ENCODE data around the gene TAF1C.

TAF1C gene

DNA sequence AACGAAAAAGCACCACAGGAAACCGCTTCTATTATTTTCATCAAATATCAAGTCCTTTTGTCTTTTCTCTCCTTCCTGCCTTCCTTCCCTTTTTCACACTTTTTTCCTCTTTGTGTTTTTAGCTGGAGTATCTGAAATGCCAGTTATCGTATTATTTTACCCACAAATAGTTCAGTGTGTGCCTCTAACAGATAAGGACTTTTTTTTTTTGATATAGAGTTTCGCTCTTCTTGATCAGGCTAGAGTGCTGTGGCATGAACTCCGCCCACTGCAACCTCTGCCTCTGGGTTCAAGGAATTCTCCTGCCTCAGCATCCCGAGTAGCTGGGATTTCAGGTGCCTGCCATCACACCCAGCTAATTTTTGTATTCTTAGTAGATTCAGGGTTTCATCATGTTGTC is 31.1 kb downstream of the TAF1C start:
- no peak for DNase-seq

DNA sequence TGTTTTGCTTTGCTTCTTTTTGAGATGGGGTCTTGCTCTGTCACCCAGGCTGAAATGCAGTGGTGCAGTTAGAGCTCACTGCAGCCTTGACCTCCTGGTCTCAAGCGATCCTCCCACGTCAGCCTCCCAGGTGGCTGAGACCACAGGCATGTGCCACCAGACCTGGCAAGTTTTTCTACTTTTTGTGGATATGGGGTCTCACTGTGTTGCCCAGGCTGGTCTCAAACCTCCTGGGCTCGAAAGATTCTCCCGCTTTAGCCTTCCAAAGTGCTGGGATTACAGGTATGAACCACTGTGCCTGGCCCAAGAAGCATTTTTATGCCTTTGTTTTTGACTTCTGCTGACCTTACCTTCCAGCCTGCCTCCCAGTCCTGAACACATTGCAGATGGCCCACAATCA is 31.6 kb downstream of the TAF1C start:
- no peak for DNase-seq

- DNase-seq, result no peak
Observed at GRCh38 chr16:84153660-84154214, 33.1 kb downstream of the TAF1C start.

GRCh38 chr16:84150926-84151325 is 35.9 kb downstream of the TAF1C start:
- DNase-seq, result no peak

- DNase-seq, result peak; percentile 88
Observed at GRCh38 chr16:84144859-84145639, 41.8 kb downstream of the TAF1C start, which contains the start of the genes DNAAF1 and HSDL1. DNAAF1 (plus strand) TSS chr16:84145308; CDS start chr16:84145441, 133 bp downstream. HSDL1 (minus strand) TSS chr16:84145177; CDS start chr16:84131321, 13,856 bp downstream.

GRCh38 chr16:84144209-84144858 is 42.5 kb downstream of the TAF1C start:
- peak; percentile 27 for DNase-seq

DNA sequence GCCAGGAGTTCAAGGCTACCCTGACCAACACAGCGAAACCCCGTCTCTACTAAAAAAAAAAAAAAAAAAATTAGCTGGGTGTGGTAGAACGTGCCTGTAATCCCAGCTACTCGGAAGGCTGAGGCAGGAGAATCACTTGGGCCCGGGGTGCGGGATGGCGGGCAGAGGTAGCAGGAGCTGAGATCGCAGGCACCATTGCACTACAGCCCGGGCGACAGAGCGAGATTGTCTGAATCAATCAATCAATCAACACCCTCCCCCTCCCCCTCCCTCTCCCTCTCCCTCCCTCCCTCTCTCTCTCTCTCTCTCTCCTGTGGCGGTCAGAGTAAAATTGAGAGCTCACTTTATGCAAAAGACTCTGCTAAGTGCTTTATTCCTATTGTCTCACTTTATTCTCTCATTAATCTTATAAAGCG is 43.1 kb downstream of the TAF1C start:
- DNase-seq, result no peak

GRCh38 chr16:84143081-84143480 is 43.8 kb downstream of the TAF1C start:
- no peak for DNase-seq

GRCh38 chr16:84141143-84141670 is 45.6 kb downstream of the TAF1C start:
- DNase-seq, result no peak

DNA sequence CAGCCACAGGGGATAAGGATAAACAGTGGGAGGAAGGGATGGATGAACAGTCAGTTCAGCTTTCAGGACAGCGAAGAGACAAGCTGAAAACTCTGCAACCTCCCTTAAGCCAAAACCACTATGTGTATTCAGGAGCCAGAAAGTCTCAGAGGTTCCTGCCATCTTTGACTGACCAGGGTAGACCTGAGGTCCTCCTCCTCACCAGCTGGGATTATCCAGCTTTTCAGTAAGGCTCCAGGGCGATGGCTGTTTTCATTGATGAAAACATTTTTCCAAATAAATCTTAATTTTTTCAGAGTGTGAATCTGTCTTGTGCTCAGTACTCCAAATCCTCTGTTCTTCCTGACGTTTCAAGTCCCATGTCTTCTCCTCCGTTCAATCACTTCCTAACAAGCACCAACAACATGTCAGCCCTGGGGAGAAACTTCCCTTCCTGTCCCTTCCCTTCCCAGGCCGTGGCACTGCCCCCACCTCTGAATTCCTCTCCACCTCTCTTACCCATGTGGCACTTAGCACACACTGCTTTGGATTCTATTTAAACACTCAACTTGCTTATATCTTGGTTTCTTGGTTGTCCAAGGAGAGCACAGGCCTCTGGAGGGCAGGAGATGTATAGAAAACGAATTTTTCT is 47.1 kb downstream of the TAF1C start:
- DNase-seq, result no peak

- no peak for DNase-seq
Observed at GRCh38 chr16:84138824-84139627, 47.8 kb downstream of the TAF1C start.

DNA sequence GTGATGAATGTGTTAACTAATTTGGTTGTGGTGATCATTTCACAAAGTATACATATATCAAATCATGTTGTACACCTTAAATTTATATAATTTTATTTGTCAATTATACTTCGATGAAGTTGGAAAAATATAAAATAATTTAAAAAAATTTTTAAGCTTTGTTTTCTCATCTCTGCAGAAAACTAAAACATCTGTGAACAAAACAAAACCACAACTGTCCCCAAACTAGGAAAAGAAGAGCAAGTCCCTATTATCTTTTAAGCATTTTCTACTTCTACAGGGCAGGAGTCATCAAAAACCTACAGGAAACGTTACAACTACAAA is 48.4 kb downstream of the TAF1C start:
- DNase-seq, result no peak

GRCh38 chr16:84137769-84138357 is 49.0 kb downstream of the TAF1C start:
- no peak for DNase-seq

DNA sequence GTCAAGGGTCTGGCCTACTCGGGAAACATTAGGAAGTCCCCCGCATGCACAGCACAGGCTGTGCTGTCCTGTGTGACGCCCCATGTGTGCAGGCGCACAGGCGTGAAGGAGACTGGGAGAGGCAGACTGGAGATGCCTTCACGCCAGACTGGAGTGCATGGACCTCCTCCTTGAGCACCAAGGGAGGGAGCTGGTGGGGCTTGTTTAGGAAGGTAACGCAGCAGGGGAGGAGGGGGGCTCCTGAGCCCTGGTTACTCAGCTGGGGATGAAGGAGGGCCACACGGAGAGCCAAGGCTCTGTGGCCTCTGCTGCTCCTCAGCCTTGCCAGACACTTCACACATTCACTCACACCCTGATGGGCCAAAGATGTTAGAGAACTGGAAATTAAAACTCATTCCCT is 49.6 kb downstream of the TAF1C start:
- no peak for DNase-seq

- DNase-seq, result no peak
Observed at GRCh38 chr16:84136331-84137125, 50.3 kb downstream of the TAF1C start.

DNA sequence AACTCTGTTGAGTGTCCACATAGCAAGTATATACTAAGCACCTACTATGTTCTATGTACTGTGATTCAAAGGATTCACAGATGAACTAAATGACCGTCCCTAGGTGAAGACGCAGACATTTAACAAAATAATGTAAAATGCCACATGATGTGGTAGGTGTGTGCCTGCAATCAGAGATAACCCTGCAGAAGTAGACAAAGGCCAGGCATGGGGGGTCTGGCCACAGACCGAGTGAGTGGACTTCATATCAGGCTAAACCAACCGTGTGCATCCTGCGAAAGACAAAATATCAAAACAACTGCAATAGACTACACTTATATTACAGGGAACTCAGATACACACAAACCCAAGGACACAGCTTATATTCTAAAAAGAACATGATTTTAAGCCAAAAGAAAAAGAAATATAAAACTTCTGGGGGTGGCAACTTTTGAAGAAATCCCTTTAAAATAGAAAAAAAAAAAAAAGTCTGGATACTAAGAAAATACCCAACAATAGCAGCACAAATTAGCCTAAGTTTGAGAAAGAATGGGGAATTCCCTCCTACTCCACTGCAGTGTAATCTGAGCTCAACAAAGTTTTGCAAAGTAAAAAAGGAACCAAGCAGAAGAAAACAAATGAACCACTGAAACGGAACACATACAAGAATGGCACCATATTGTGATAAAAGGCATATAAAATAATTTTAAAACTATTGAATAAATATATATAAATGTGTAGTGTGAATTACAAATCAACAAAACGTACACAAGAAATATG is 54.2 kb downstream of the TAF1C start:
- DNase-seq, result no peak

- no peak for DNase-seq
Observed at GRCh38 chr16:84131117-84131516, 55.7 kb downstream of the TAF1C start.

Data from CD4-positive, alpha-beta T cell treated with Interleukin-4 for 4 hours (primary cell).